ENCODE measurements around the gene TAMALIN. TPM values are rescaled to one million over a fixed set of nuclear protein-coding genes. Genes with fewer than 3 reads are reported as not detected.
A peak's percentile ranks its signal among the peaks of the same experiment; 100 is the strongest.

The TAMALIN gene
- total RNA-seq, 4 donors from 2014 or later, result 1.7 to 10.7 (median 3.6) TPM

DNA sequence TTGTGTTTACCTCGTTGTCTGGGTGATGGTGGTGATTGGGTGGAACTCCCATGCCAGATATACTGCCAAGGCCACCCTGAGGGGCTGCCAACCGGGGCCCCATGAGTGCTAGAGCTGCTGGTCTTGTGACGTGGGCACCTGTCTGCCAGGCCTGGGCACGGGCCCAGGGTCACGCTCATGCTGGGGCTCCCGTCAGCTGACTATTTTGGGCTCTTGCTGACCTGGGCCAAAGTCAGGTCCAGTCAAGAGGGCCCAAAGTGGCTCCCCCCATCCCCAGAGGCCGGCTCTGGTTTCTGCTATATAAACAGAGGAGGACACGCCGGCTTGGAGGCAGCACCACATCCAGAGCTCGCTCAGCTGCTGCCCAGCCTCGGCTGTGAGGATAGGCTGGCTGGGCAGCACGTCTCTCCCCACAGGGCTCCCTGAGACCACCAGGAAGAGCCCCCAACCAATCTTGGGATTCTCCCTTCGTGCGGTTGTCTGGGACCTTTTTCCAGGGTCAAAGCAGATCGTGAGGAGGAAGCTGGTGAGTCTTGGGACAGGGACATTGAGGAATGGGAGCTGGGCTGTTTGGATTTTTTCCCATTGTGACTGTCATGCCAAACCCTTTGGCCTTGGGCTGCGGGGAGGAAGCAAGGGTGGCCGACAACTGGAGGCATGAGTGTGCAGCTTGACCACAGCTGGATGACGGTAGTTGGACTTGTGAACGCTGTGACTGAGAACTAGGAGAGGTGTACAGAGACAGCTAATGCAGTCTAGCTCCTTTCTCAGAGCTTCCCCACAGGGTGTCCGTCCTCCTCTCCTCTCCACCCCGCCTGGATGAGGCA is 36.9 kb downstream of the TAMALIN start:
- 58% methylated on average over 4 to 10 of the region's 21 CpGs for WGBS, 2 donors
- Histone ChIP-seq H3K27me3 (peaks cover 0 to 10% (median 0%) of the 10 kb centered on the region in 4 donors), H3K27ac (peak overlapping the region; percentile 44 to 85 (median 82)), H3K4me3 (no peak overlapping the region), H3K4me1 (peaks cover 13 to 63% (median 36%) of the 10 kb centered on the region in 3 donors), H3K9me3 (no peaks in the 10 kb centered on the region), H3K36me3 (no peaks in the 10 kb centered on the region)
- TF ChIP-seq POLR2A (IDR thresholded peaks at IDR 0.05), result no peak
- TF ChIP-seq, protein P1, sequence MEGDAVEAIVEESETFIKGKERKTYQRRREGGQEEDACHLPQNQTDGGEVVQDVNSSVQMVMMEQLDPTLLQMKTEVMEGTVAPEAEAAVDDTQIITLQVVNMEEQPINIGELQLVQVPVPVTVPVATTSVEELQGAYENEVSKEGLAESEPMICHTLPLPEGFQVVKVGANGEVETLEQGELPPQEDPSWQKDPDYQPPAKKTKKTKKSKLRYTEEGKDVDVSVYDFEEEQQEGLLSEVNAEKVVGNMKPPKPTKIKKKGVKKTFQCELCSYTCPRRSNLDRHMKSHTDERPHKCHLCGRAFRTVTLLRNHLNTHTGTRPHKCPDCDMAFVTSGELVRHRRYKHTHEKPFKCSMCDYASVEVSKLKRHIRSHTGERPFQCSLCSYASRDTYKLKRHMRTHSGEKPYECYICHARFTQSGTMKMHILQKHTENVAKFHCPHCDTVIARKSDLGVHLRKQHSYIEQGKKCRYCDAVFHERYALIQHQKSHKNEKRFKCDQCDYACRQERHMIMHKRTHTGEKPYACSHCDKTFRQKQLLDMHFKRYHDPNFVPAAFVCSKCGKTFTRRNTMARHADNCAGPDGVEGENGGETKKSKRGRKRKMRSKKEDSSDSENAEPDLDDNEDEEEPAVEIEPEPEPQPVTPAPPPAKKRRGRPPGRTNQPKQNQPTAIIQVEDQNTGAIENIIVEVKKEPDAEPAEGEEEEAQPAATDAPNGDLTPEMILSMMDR (IDR thresholded peaks at IDR 0.05), result no peak
- DNase-seq, result no peak
- intact Hi-C loops (cut with DNase I), result no loop called here

DNA sequence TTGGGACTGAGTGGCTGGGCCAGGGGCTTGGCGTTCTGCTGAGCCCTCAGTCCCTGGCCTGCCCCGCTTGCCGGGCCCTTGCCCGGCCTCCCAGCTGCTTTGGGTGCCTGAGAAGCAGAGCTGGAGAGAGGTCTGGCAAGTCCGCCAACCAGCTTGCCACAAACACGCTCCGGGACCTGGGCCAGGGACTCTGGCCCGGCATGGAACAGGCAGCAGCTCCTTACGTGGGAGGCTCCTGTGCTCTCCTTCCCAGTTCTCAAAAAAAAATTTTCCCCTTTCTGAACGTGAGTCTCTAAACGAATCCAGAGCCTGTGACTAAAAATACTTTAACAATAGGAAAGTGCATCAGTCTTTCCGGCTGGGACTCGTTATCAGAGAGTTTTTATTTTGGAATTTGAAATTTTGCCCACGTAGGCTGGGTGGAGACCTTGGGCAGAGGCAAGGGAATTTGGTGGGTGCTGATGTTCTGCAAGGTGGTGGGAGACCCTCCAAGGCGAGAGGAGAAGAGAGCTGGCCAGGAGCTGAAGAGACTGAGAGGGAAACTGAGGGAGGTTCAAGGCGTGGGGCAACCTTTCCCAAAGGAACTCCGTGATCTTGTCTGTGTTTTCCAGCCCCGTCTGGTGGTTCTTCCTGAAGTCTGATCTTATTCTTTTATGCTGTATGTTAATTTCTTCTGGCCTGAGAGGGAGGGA is 37.7 kb downstream of the TAMALIN start:
- TF ChIP-seq POLR2A (IDR thresholded peaks at IDR 0.05), result no peak
- TF ChIP-seq, protein P1 (IDR thresholded peaks at IDR 0.05), result no peak
- WGBS, 2 donors, result 32 to 40% methylated on average over 11 to 14 of the region's 18 CpGs
- Histone ChIP-seq H3K27ac (peak overlapping the region; percentile 44 to 85 (median 82)), H3K27me3 (peaks cover 0 to 3% (median 0%) of the 10 kb centered on the region in 4 donors), H3K9me3 (no peaks in the 10 kb centered on the region), H3K4me1 (peaks cover 13 to 61% (median 36%) of the 10 kb centered on the region in 3 donors), H3K36me3 (no peaks in the 10 kb centered on the region), H3K4me3 (no peak overlapping the region)
- DNase-seq, result no peak
- intact Hi-C loops (cut with DNase I), result no loop called here

DNA sequence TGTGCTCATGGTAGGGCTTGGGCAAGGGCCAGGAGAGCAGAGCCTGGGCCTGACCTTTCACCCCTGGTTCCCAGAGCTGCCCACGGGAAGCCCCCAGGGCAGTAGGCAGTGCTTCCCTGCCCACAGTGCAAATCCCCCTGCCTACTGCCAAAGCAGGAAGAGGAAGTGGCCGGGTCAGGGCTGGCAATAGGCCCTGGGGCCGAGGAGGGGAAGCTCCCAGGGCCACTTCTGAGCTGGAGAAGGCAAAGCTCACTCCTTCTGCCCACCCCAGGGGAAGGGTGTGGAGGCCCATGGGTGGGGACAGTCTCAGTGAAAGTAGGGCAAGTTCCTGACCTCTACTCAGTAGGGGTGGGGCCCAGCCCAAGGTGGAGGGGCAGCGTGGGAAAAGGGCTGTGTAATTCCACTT is 39.1 kb downstream of the TAMALIN start:
- no peaks in the 10 kb centered on the region for H3K36me3 ChIP-seq
- no peaks in the 10 kb centered on the region for H3K9me3 ChIP-seq
- 67% methylated on average over 1 of the region's 4 CpGs; no CpG with 5 or more reads in 1 of the 2 donors for WGBS, 2 donors
- no peak overlapping the region for H3K4me3 ChIP-seq
- DNase-seq, result no peak
- TF ChIP-seq, protein P1 (IDR thresholded peaks at IDR 0.05), result no peak
- no peak for TF ChIP-seq POLR2A (IDR thresholded peaks at IDR 0.05)
- H3K27me3 ChIP-seq, result peaks cover 0 to 9% (median 0%) of the 10 kb centered on the region in 4 donors
- peak overlapping the region; percentile 44 to 85 (median 82) for H3K27ac ChIP-seq
- H3K4me1 ChIP-seq, result peaks cover 22 to 75% (median 44%) of the 10 kb centered on the region in 3 donors
- intact Hi-C loops (cut with DNase I), result no loop called here

DNA sequence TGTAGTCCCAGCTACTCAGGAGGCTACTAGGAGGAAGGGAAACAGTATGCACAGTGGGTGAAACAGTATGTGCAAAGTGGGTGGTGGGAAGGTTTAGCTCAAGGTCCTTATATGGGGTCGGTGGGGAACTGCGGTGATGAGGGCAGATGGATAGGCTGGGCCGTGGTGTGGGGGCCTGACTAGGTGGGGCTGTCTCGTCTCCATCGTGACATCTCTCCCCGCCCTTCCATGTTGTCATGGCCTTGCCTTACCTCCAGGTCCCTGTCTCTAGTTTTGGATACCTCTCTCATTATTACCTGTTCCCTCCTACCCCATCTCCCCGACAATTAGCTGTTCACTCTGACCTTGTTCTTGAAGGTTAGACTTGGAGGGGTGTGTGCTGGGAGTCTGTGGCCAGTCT is 40.1 kb downstream of the TAMALIN start:
- 90 to 91% methylated on average over 7 of the region's 7 CpGs for WGBS, 2 donors
- H3K36me3 ChIP-seq, result no peaks in the 10 kb centered on the region
- intact Hi-C loops (cut with DNase I), result no loop called here
- DNase-seq, result no peak
- peaks cover 0 to 9% (median 0%) of the 10 kb centered on the region in 4 donors for H3K27me3 ChIP-seq
- H3K4me3 ChIP-seq, result no peak overlapping the region
- H3K27ac ChIP-seq, result peak overlapping the region in 1 of 4 donors; percentile 84
- peaks cover 30 to 79% (median 44%) of the 10 kb centered on the region in 3 donors for H3K4me1 ChIP-seq
- H3K9me3 ChIP-seq, result no peaks in the 10 kb centered on the region
- TF ChIP-seq, protein P1 (IDR thresholded peaks at IDR 0.05), result no peak
- no peak for TF ChIP-seq POLR2A (IDR thresholded peaks at IDR 0.05)

DNA sequence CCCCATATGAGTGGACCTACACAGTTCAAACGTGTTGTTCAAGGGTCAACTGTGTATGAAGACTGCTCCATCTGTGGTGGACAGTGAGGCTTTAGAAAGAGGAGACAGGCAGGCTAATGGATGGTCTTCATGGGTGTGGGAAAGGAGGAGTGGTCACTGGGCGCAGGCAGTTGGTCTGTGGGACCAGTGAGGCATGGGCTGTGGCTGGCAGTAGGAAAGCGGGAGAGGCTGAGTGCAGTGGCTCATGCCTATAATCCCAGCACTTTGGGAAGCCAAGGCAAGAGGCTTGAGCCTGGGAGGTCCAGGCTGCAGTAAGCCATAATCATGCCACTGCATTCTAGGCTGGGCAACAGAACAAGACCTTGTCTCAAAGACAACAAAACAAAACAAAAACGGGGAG is 42.5 kb downstream of the TAMALIN start:
- no peak overlapping the region for H3K27ac ChIP-seq
- 70 to 80% methylated on average over 4 of the region's 4 CpGs for WGBS, 2 donors
- no peak for TF ChIP-seq POLR2A (IDR thresholded peaks at IDR 0.05)
- TF ChIP-seq, protein P1 (IDR thresholded peaks at IDR 0.05), result no peak
- DNase-seq, result no peak
- peaks cover 0 to 9% (median 0%) of the 10 kb centered on the region in 4 donors for H3K27me3 ChIP-seq
- no peak overlapping the region for H3K4me3 ChIP-seq
- no peaks in the 10 kb centered on the region for H3K9me3 ChIP-seq
- peaks cover 0 to under 1% (median 0%) of the 10 kb centered on the region in 3 donors for H3K36me3 ChIP-seq
- intact Hi-C loops (cut with DNase I), result no loop called here
- H3K4me1 ChIP-seq, result peaks cover 26 to 81% (median 52%) of the 10 kb centered on the region in 3 donors

Data from esophagus squamous epithelium (tissue), 5 donors.